Body of pancreas (tissue), 4 donors: ENCODE measurements around the gene SLAMF6.

Source experiments
- CTCF ChIP-seq, 7 experiments: fragments of 450-650 bp in 4 of 7; fragments of 200-600 bp in 3 of 7; sonication (generic) in 3 of 7; IDR thresholded peaks; one replicate each; pipeline ENCODE4 v1.5.1; 2016 to 2019; ENCODE audit warnings: antibody characterized with exemption in 7 of 7
- POLR2A ChIP-seq, 3 donors: fragments of 450-650 bp; IDR thresholded peaks; one replicate each; pipeline ENCODE4 v1.6.1; 2016; ENCODE audit warnings: antibody characterized with exemption in 3 of 3, mild to moderate bottlenecking in 2 of 3

- TF ChIP-seq CTCF (IDR thresholded peaks at IDR 0.05) (no peak), POLR2A (IDR thresholded peaks at IDR 0.05) (no peak)
These were observed 18.4 kb downstream of the SLAMF6 start for GRCh38 chr1:160504651-160505050.
